SU-DHL-6 (cell line): Measurements from ENCODE around the gene YLPM1.

ENCODE experiments used
- H2AFZ ChIP-seq: fragments of 200-600 bp; sonication (generic); 2 replicates; pipeline ENCODE4 v1.6.1; 2014; ENCODE audit warnings: low read depth, mild to moderate bottlenecking, moderate library complexity, mixed read lengths, antibody characterized with exemption, low read length; ENCODE audit not compliant: severe bottlenecking
- H3F3A ChIP-seq: fragments of 200-600 bp; shearing (Covaris generic); 2 replicates; pipeline ENCODE4 v1.6.0; 2016; ENCODE audit warnings: antibody characterized with exemption, mild to moderate bottlenecking; ENCODE audit not compliant: insufficient read depth
- H3K27ac ChIP-seq: fragments of 200-600 bp; sonication (generic); 2 replicates; pipeline ENCODE4 v1.5.1; 2016; ENCODE audit warnings: low read depth, mild to moderate bottlenecking, low read length, moderate library complexity, mixed read lengths
- H3K27me3 ChIP-seq: fragments of 200-600 bp; sonication (generic), shearing (Covaris generic); 2 replicates; pipeline ENCODE4 v1.6.0; 2014; ENCODE audit warnings: mild to moderate bottlenecking, low read length
- H3K36me3 ChIP-seq: fragments of 200-600 bp; sonication (generic); 2 replicates; pipeline ENCODE4 v1.6.1; 2014; ENCODE audit warnings: mild to moderate bottlenecking, low read length, mixed read lengths
- H3K4me2 ChIP-seq: fragments of 300-600, 200-600 bp; shearing (Covaris generic), sonication (generic); 2 replicates; pipeline ENCODE4 v1.6.0; 2014; ENCODE audit warnings: low read length, low read depth, mild to moderate bottlenecking; ENCODE audit not compliant: poor library complexity, severe bottlenecking
- H3K4me3 ChIP-seq: fragments of 200-600 bp; sonication (generic); 2 replicates; pipeline ENCODE4 v1.5.1; 2014; ENCODE audit warnings: antibody characterized with exemption, low read length, mild to moderate bottlenecking, mixed read lengths; ENCODE audit not compliant: insufficient read depth, poor library complexity, severe bottlenecking
- H3K79me2 ChIP-seq: fragments of 200-600 bp; sonication (generic); 2 replicates; pipeline ENCODE4 v1.6.1; 2014; ENCODE audit warnings: mild to moderate bottlenecking, low read length, moderate library complexity; ENCODE audit not compliant: insufficient read depth
- H3K9ac ChIP-seq: fragments of 200-600 bp; sonication (generic); 2 replicates; pipeline ENCODE4 v1.7.0; 2014; ENCODE audit warnings: mild to moderate bottlenecking, low read length
- H3K9me2 ChIP-seq: fragments of 200-600 bp; sonication (generic); replicated peaks from 2 replicates; pipeline ENCODE4 v1.6.1; 2014; ENCODE audit warnings: low read length; ENCODE audit not compliant: insufficient read depth
- H3K9me3 ChIP-seq: fragments of 200-600 bp; sonication (generic); 2 replicates; pipeline ENCODE4 v1.6.1; 2014; ENCODE audit warnings: low read length, mixed read lengths; ENCODE audit not compliant: insufficient read depth
- H4K20me1 ChIP-seq: fragments of 200-600 bp; sonication (generic); 2 replicates; pipeline ENCODE4 v1.6.1; 2014; ENCODE audit warnings: low read depth, mild to moderate bottlenecking, antibody characterized with exemption, low read length, moderate library complexity, mixed read lengths
- EZH2phosphoT487 ChIP-seq: fragments of 200-600 bp; sonication (generic), shearing (Covaris generic); conservative IDR thresholded peaks from 2 replicates; pipeline ENCODE4 v1.6.1; 2018; ENCODE audit warnings: mild to moderate bottlenecking, antibody characterized with exemption, low read length, moderate library complexity, mixed read lengths
- TF ChIP-seq, protein P1 (sequence below): fragments of 200-600 bp; sonication (generic); IDR thresholded peaks from one replicate; pipeline ENCODE4 v1.5.1; 2017; ENCODE audit warnings: antibody characterized with exemption, mild to moderate bottlenecking, low read length, moderate library complexity; ENCODE audit not compliant: insufficient read depth, poor library complexity, severe bottlenecking

The YLPM1 gene

DNA sequence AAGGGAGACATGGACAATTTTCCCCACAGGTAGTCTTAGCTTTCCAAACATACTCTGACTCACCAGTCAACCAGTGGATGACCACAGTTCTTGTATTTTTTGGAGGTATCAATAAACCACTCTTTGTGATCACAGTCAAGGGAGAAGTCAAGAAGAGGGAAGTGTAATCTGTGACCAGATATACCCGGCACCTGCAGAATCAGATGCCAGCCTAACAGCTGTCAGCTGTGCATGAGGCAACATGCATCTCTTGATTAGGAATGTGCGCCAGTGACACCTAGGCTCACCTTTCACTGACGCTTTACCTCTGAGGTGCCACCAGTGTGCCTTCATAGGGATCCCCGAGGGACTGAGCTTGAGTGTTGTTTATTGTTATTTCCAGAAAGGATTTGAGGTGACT, 92.8 kb downstream of the YLPM1 start:
- Histone ChIP-seq H4K20me1 (no peaks in the 10 kb centered on the region), H3K27me3 (no peaks in the 10 kb centered on the region), H3F3A (no peaks in the 10 kb centered on the region), H3K9ac (no peak overlapping the region), H3K27ac (no peak overlapping the region), H3K4me3 (no peak overlapping the region), H3K79me2 (no peaks in the 10 kb centered on the region), H3K9me2 (no peaks in the 10 kb centered on the region), H3K4me2 (no peak overlapping the region), H2AFZ (no peak overlapping the region), H3K9me3 (no peaks in the 10 kb centered on the region), H3K36me3 (no peaks in the 10 kb centered on the region)
- no peak for TF ChIP-seq EZH2phosphoT487

DNA sequence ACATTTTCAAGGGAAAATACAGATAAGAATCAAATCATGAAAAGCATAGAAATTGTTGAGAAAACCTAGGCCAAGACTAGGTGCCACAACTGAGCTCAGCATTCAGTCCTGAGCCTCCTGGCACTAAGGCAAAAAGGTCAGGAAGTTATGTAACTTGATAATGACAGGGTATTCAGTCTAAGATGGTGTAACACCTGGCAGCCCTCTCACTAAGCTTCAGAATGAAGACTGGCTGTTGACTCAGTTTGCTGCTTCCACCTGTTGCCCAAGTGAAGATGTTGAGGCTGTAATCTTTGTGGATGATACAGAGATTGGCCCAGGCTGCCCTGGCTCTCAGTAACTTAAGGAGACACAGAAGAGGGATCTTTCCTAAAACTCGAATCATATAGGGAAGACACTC, 93.2 kb downstream of the YLPM1 start:
- Histone ChIP-seq H2AFZ (no peak overlapping the region), H3K79me2 (no peaks in the 10 kb centered on the region), H3K9me2 (no peaks in the 10 kb centered on the region), H3K36me3 (no peaks in the 10 kb centered on the region), H3K4me2 (no peak overlapping the region), H3K27ac (no peak overlapping the region), H3F3A (no peaks in the 10 kb centered on the region), H4K20me1 (no peaks in the 10 kb centered on the region), H3K9me3 (no peaks in the 10 kb centered on the region), H3K9ac (no peak overlapping the region), H3K4me3 (no peak overlapping the region), H3K27me3 (no peaks in the 10 kb centered on the region)
- TF ChIP-seq, protein P1, sequence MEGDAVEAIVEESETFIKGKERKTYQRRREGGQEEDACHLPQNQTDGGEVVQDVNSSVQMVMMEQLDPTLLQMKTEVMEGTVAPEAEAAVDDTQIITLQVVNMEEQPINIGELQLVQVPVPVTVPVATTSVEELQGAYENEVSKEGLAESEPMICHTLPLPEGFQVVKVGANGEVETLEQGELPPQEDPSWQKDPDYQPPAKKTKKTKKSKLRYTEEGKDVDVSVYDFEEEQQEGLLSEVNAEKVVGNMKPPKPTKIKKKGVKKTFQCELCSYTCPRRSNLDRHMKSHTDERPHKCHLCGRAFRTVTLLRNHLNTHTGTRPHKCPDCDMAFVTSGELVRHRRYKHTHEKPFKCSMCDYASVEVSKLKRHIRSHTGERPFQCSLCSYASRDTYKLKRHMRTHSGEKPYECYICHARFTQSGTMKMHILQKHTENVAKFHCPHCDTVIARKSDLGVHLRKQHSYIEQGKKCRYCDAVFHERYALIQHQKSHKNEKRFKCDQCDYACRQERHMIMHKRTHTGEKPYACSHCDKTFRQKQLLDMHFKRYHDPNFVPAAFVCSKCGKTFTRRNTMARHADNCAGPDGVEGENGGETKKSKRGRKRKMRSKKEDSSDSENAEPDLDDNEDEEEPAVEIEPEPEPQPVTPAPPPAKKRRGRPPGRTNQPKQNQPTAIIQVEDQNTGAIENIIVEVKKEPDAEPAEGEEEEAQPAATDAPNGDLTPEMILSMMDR, result no peak
- TF ChIP-seq EZH2phosphoT487, result no peak

DNA sequence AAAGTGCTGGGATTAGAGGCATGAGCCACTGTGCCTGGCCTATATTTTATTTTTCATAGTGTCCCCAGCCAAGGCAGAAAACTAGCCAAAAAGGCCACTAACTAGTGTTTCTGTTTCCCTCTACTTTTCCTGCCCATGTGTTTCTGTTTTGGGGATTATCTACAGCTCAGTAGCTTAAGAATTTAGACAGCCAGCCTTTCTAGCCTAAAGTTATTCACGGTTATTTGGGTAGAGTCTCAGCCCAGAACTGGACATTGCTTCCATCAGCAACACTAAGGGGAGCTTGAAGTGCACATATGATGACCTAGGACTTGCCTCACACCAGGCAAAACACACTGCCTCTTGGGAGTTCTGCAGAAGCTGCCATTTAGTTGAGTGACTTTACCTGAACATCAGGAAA, 94.9 kb downstream of the YLPM1 start:
- Histone ChIP-seq H3K36me3 (no peaks in the 10 kb centered on the region), H3K9me2 (no peaks in the 10 kb centered on the region), H3F3A (no peaks in the 10 kb centered on the region), H2AFZ (no peak overlapping the region), H3K4me3 (no peak overlapping the region), H3K9ac (no peak overlapping the region), H3K27me3 (no peaks in the 10 kb centered on the region), H3K4me2 (no peak overlapping the region), H4K20me1 (no peaks in the 10 kb centered on the region), H3K27ac (no peak overlapping the region), H3K9me3 (no peaks in the 10 kb centered on the region), H3K79me2 (no peaks in the 10 kb centered on the region)
- TF ChIP-seq, protein P1, result no peak
- no peak for TF ChIP-seq EZH2phosphoT487

DNA sequence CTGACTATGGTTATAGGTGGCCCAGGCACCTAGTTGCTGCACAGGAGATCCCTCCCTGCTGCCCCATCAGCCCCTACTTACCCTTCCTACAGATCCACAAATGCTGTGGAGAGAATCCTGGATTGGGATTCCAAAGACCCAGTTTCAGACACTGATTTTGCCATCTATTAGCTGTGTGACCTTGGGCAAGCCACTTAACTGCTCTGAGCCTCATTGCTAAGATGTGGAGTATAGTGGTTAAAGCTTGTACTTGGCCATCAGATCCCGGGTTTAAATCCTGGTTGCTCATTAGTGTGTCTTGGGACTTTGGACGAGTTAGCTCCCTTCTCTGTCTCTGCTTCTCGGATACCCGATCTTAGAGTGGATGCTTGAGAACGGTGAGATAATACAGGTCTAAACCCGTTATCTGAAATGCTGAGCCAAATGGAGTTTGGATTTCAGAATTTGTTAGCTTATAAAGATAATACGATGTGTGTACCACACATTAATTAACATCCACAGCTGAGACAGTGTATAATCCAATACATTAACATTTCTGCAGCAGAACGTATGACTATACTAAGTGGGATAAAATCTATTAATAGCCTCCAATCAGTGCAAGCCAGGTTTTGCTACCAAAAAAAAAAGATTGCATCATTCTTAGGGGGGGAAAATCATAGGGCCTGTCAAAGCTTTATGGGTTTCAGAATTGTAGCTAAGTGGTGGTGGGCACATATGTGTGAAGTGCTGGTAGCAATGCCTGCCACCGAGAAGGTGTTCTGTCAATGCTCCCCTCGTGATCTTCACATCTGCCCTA, 96.8 kb downstream of the YLPM1 start:
- Histone ChIP-seq H3K27ac (no peak overlapping the region), H2AFZ (no peak overlapping the region), H3K9ac (no peak overlapping the region), H3K9me3 (no peaks in the 10 kb centered on the region), H3K4me3 (no peak overlapping the region), H3K9me2 (no peaks in the 10 kb centered on the region), H3K79me2 (no peaks in the 10 kb centered on the region), H3K36me3 (no peaks in the 10 kb centered on the region), H3F3A (no peaks in the 10 kb centered on the region), H3K4me2 (no peak overlapping the region), H3K27me3 (no peaks in the 10 kb centered on the region), H4K20me1 (no peaks in the 10 kb centered on the region)
- TF ChIP-seq, protein P1, result no peak
- no peak for TF ChIP-seq EZH2phosphoT487
